Gastroesophageal sphincter (tissue), 3 donors: Measurements from ENCODE around the gene FBXO4.

Source experiments
- EP300 ChIP-seq: sonication (generic); formaldehyde crosslinking; IDR thresholded peaks from one replicate; pipeline ENCODE4 v1.6.1; 2017; ENCODE audit warnings: antibody characterized with exemption, mild to moderate bottlenecking
- POLR2AphosphoS5 ChIP-seq: sonication (generic); formaldehyde crosslinking; IDR thresholded peaks from one replicate; pipeline ENCODE4 v1.6.1; 2017; ENCODE audit warnings: antibody characterized with exemption
- TF ChIP-seq, protein P1 (sequence below), 4 experiments: fragments of 200-600 bp in 2 of 4; fragments of 450-650 bp in 2 of 4; sonication (generic) in 1 of 4; IDR thresholded peaks; one replicate each; pipeline ENCODE4 v1.5.1; 2017 to 2019; ENCODE audit warnings: antibody characterized with exemption in 4 of 4, mild to moderate bottlenecking in 2 of 4, moderate library complexity in 2 of 4

DNA sequence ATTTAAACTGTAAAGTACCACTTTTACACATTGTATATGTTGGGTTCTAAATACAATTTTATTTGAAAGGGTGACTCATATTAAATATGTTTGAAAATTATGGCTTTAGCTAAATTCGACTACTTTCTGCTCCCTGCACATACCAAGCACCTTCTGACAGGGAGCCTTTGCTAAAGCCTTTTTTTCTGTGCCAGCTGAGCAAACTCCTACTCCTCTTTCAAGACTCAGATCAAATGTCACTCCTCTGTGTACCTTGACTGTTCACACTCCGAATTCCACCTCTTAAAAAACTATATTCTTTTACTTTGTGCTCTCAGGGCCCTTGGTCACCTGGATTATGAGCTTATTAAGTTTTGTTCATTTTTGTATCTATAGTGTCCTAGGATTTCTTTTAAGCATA is 48.4 kb upstream of the FBXO4 start:
- TF ChIP-seq EP300, result no peak
- TF ChIP-seq, protein P1, sequence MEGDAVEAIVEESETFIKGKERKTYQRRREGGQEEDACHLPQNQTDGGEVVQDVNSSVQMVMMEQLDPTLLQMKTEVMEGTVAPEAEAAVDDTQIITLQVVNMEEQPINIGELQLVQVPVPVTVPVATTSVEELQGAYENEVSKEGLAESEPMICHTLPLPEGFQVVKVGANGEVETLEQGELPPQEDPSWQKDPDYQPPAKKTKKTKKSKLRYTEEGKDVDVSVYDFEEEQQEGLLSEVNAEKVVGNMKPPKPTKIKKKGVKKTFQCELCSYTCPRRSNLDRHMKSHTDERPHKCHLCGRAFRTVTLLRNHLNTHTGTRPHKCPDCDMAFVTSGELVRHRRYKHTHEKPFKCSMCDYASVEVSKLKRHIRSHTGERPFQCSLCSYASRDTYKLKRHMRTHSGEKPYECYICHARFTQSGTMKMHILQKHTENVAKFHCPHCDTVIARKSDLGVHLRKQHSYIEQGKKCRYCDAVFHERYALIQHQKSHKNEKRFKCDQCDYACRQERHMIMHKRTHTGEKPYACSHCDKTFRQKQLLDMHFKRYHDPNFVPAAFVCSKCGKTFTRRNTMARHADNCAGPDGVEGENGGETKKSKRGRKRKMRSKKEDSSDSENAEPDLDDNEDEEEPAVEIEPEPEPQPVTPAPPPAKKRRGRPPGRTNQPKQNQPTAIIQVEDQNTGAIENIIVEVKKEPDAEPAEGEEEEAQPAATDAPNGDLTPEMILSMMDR (IDR thresholded peaks at IDR 0.05), result no peak
- TF ChIP-seq POLR2AphosphoS5, result no peak
